ENCODE results near the gene SNX33. TPM values are rescaled to one million over a fixed set of nuclear protein-coding genes. Genes with fewer than 3 reads are reported as not detected.

The SNX33 gene
- total and polyA plus RNA-seq, 2 of the 13 experiments (the other 11 are each of a cell fraction or from before 2014, with no cell fraction given) = 11.0 to 11.6 TPM

DNA sequence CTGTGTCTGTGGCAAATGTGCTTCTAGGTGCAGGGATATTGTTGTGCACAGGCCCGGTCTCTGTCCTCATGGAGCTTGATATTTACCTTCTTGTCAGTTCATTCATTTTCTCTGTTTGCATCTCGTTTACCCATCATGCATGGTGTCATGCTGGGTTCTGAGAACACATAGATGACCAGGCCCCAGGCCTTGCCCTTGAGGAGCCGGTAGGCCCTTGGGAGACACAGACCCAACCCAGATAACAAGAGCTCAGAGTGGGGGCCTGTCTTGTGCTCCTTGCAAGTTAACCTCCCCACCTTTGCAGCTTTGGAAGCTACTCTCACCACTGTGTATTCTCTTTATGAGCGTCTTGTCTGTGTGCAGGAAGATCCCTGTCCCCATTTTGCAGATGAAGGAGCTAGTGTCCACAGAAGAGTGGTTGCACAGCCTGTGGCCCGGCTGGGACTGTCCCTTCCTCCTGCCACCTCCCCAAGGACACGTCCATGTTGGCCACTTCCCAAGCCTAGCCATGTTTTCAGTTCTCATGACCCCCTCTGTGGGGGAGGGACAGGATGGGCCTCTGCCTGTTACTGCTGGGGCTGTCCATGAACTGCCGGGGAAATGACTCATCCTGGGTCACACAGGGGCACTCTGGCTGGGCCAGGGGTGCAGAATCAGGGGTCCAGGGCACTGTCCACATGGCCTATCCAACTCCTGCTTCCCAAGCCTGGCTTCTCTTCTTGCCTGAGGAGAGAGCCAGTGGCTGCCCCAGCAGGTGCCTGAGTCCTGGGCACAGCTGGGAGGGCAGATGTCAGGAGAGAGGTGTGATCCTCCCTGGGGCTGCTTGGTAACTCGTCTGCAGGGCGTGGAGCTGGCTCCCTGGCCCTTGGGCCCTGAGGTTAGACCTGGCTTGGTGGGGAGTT is 3.4 kb downstream of the SNX33 start (continued):
- TF ChIP-seq, protein P1, sequence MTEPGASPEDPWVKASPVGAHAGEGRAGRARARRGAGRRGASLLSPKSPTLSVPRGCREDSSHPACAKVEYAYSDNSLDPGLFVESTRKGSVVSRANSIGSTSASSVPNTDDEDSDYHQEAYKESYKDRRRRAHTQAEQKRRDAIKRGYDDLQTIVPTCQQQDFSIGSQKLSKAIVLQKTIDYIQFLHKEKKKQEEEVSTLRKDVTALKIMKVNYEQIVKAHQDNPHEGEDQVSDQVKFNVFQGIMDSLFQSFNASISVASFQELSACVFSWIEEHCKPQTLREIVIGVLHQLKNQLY (CRISPR knock-in tag; IDR thresholded peaks at IDR 0.05) = peak; percentile 72; the same call in 1 of the 2 replicates
- TF ChIP-seq ZBTB20 (CRISPR knock-in tag; IDR thresholded peaks at IDR 0.05; ENCODE audit: borderline replicate concordance, low read depth) (peak; percentile 52; the same call in 1 of the 2 replicates), RCOR2 (CRISPR knock-in tag; IDR thresholded peaks at IDR 0.05) (peak; percentile 43; the same call in 1 of the 2 replicates), REL (CRISPR knock-in tag; conservative IDR thresholded peaks at IDR 0.05) (no peak), SAFB2 (CRISPR knock-in tag; IDR thresholded peaks at IDR 0.05; ENCODE audit: borderline replicate concordance, low read depth) (no peak; the same call in 1 of the 2 replicates), KMT2B (CRISPR knock-in tag; IDR thresholded peaks at IDR 0.05) (no peak), MEF2D (CRISPR knock-in tag; IDR thresholded peaks at IDR 0.05) (peak; percentile 78), TAF1 (CRISPR knock-in tag; IDR thresholded peaks at IDR 0.05) (peak; percentile 41; the same call in 1 of the 2 replicates), ZFP36 (IDR thresholded peaks at IDR 0.05; ENCODE audit: borderline replicate concordance, low read depth, low read length, partially characterized antibody) (no peak), SIN3A (IDR thresholded peaks at IDR 0.05; ENCODE audit: borderline replicate concordance, low read depth, low read length) (peak; percentile 14; the same call in 1 of the 2 replicates), ZSCAN22 (CRISPR knock-in tag; IDR thresholded peaks at IDR 0.05) (no peak), NFIC (IDR thresholded peaks at IDR 0.05; ENCODE audit: low read length) (no peak), SMYD3 (CRISPR knock-in tag; IDR thresholded peaks at IDR 0.05) (no peak), ZNF879 (CRISPR knock-in tag; IDR thresholded peaks at IDR 0.05) (no peak), SMAD1 (CRISPR knock-in tag; IDR thresholded peaks at IDR 0.05; ENCODE audit: borderline replicate concordance, low read depth) (peak; percentile 52; the same call in 1 of the 2 replicates), PHF21A (CRISPR knock-in tag; IDR thresholded peaks at IDR 0.05) (peak; percentile 97), NR2F6 (IDR thresholded peaks at IDR 0.05) (peak; percentile 85), NR2F6 (CRISPR knock-in tag; IDR thresholded peaks at IDR 0.05) (peak; percentile 90)
- TF ChIP-seq, protein P2, sequence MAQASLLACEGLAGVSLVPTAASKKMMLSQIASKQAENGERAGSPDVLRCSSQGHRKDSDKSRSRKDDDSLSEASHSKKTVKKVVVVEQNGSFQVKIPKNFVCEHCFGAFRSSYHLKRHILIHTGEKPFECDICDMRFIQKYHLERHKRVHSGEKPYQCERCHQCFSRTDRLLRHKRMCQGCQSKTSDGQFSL (CRISPR knock-in tag; IDR thresholded peaks at IDR 0.05) = no peak
- TF ChIP-seq, protein P3, sequence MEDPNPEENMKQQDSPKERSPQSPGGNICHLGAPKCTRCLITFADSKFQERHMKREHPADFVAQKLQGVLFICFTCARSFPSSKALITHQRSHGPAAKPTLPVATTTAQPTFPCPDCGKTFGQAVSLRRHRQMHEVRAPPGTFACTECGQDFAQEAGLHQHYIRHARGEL (CRISPR knock-in tag; IDR thresholded peaks at IDR 0.05) = no peak
- TF ChIP-seq, protein P4, sequence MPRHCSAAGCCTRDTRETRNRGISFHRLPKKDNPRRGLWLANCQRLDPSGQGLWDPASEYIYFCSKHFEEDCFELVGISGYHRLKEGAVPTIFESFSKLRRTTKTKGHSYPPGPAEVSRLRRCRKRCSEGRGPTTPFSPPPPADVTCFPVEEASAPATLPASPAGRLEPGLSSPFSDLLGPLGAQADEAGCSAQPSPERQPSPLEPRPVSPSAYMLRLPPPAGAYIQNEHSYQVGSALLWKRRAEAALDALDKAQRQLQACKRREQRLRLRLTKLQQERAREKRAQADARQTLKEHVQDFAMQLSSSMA (CRISPR knock-in tag; IDR thresholded peaks at IDR 0.05) = no peak
- TF ChIP-seq, protein P5, sequence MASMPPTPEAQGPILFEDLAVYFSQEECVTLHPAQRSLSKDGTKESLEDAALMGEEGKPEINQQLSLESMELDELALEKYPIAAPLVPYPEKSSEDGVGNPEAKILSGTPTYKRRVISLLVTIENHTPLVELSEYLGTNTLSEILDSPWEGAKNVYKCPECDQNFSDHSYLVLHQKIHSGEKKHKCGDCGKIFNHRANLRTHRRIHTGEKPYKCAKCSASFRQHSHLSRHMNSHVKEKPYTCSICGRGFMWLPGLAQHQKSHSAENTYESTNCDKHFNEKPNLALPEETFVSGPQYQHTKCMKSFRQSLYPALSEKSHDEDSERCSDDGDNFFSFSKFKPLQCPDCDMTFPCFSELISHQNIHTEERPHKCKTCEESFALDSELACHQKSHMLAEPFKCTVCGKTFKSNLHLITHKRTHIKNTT (CRISPR knock-in tag; IDR thresholded peaks at IDR 0.05) = no peak
- TF ChIP-seq, protein P6, sequence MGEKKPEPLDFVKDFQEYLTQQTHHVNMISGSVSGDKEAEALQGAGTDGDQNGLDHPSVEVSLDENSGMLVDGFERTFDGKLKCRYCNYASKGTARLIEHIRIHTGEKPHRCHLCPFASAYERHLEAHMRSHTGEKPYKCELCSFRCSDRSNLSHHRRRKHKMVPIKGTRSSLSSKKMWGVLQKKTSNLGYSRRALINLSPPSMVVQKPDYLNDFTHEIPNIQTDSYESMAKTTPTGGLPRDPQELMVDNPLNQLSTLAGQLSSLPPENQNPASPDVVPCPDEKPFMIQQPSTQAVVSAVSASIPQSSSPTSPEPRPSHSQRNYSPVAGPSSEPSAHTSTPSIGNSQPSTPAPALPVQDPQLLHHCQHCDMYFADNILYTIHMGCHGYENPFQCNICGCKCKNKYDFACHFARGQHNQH (CRISPR knock-in tag; IDR thresholded peaks at IDR 0.05) = peak; percentile 82; the same call in 1 of the 2 replicates
